Ammon's horn (tissue), 1 donor: Measurements from ENCODE around the gene SPON1.
"Not testable (repeated sequence)": the region's sequence is repeated elsewhere in the genome, so short reads cannot be mapped to it uniquely, and the experiment has no call there.

Experiments
- DNase-seq: peaks from one replicate; pipeline ENCODE4 v3.0.0-alpha.2; 2016; ENCODE audit warnings: low spot score

SPON1 gene

GRCh38 chr11:14124886-14125285 lies 162.4 kb downstream of the SPON1 start:
- DNase-seq: peak; percentile 30

GRCh38 chr11:14125529-14125928 lies 163.0 kb downstream of the SPON1 start:
- DNase-seq: no peak

- no peak for DNase-seq
Observed at GRCh38 chr11:14127679-14128078, 165.2 kb downstream of the SPON1 start.

- no peak for DNase-seq
Observed at GRCh38 chr11:14132312-14132711, 169.8 kb downstream of the SPON1 start.

- no peak for DNase-seq
Observed at GRCh38 chr11:14133381-14133780, 170.9 kb downstream of the SPON1 start.

GRCh38 chr11:14136561-14136960 lies 174.0 kb downstream of the SPON1 start:
- no peak for DNase-seq

GRCh38 chr11:14137284-14137683 lies 174.8 kb downstream of the SPON1 start:
- no peak for DNase-seq

- no peak for DNase-seq
Observed at GRCh38 chr11:14140991-14141390, 178.5 kb downstream of the SPON1 start.

- DNase-seq: no peak
Observed at GRCh38 chr11:14141676-14142075, 179.2 kb downstream of the SPON1 start.

- no peak for DNase-seq
Observed at GRCh38 chr11:14144934-14145333, 182.4 kb downstream of the SPON1 start.

- peak; percentile 19 for DNase-seq
Observed at GRCh38 chr11:14148653-14149273, 186.2 kb downstream of the SPON1 start.

GRCh38 chr11:14149683-14150082 lies 187.2 kb downstream of the SPON1 start:
- DNase-seq: no peak

- DNase-seq: no peak
Observed at GRCh38 chr11:14150878-14151277, 188.4 kb downstream of the SPON1 start.

- DNase-seq: not testable (repeated sequence)
Observed at GRCh38 chr11:14154103-14154502, 191.6 kb downstream of the SPON1 start.

- no peak for DNase-seq
Observed at GRCh38 chr11:14158393-14158792, 195.9 kb downstream of the SPON1 start.

GRCh38 chr11:14163576-14163975 lies 201.1 kb downstream of the SPON1 start:
- DNase-seq: no peak

- not testable (repeated sequence) for DNase-seq
Observed at GRCh38 chr11:14173679-14174078, 211.2 kb downstream of the SPON1 start.

GRCh38 chr11:14179116-14179820 lies 216.7 kb downstream of the SPON1 start:
- DNase-seq: no peak

GRCh38 chr11:14181121-14181520 lies 218.6 kb downstream of the SPON1 start:
- no peak for DNase-seq

- no peak for DNase-seq
Observed at GRCh38 chr11:14182833-14183364, 220.4 kb downstream of the SPON1 start.

GRCh38 chr11:14184028-14184940 lies 221.8 kb downstream of the SPON1 start:
- DNase-seq: no peak

GRCh38 chr11:14185461-14185860 lies 222.9 kb downstream of the SPON1 start:
- DNase-seq: no peak
